Left ventricle myocardium superior (tissue), 1 donor: ENCODE data around the gene PXMP4. TPM values are rescaled to one million over a fixed set of nuclear protein-coding genes. Genes with fewer than 3 reads are reported as not detected.

Source experiments
- ATAC-seq: fragments of 200-7000 bp; cut with Tn5 transposase; one replicate; pipeline ENCODE4 v1.9.1; 2020; ENCODE audit warnings: mild to moderate bottlenecking, moderate library complexity
- DNase-seq: peaks from one replicate; pipeline ENCODE4 v3.0.0-alpha.2; 2020
- intact Hi-C: fragments of 100-400 bp; cut with micrococcal nuclease; formaldehyde crosslinking; loops from one replicate; pipeline ENCODE4 v1.11.0; 2022
- total RNA-seq: library from RNA; stranded (reverse); fragmentation: NEBNext Ultra II Directional; extraction: Animal tissue kit (Norgen Biotek cat#: 25700); gene quantifications from one replicate; pipeline ENCODE4 v1.2.1, GENCODE V29; 2021
- donor health status: DM: no; HTN: yes; CAD: no; lungs with severe emphysema.

Gene PXMP4
- total RNA-seq, 1 donor from 2014 or later, result 13.5 TPM

GRCh38 chr20:33733654-33734576, 13.8 kb upstream of the PXMP4 start:
- intact Hi-C loops, result no loop called here
- no peak for ATAC-seq
- DNase-seq, result peak; percentile 33

- DNase-seq, result peak; percentile 94
- ATAC-seq, result peak; percentile 83
- intact Hi-C loops, result no loop called here
These were observed 12.3 kb upstream of the PXMP4 start for GRCh38 chr20:33732166-33732970.

- DNase-seq (peak; percentile 94), ATAC-seq (peak; percentile 75)
- intact Hi-C loops, result no loop called here
These were observed 11.6 kb upstream of the PXMP4 start, which contains the start of gene ZNF341 for GRCh38 chr20:33731693-33732165. Gene ZNF341, plus strand, starts transcription at chr20:33731996. Its CDS starts 26 bp downstream, at chr20:33732022.

GRCh38 chr20:33730946-33731692, 11.0 kb upstream of the PXMP4 start:
- ATAC-seq (peak; percentile 2), DNase-seq (no peak)
- intact Hi-C loops, result no loop called here

- DNase-seq, result no peak
- intact Hi-C loops, result no loop called here
- ATAC-seq, result no peak
These were observed 9.0 kb upstream of the PXMP4 start for GRCh38 chr20:33729101-33729500.

- ATAC-seq, result no peak
- DNase-seq, result no peak
- intact Hi-C loops, result no loop called here
These were observed 8.4 kb upstream of the PXMP4 start for GRCh38 chr20:33728463-33728862.

GRCh38 chr20:33727806-33728205, 7.7 kb upstream of the PXMP4 start:
- ATAC-seq (no peak), DNase-seq (no peak)
- intact Hi-C loops, result no loop called here

GRCh38 chr20:33727115-33727479, 7.0 kb upstream of the PXMP4 start:
- DNase-seq (no peak), ATAC-seq (no peak)
- intact Hi-C loops, result no loop called here

GRCh38 chr20:33725607-33726264, 5.6 kb upstream of the PXMP4 start:
- intact Hi-C loops, result no loop called here
- ATAC-seq (no peak), DNase-seq (no peak)

- no peak for DNase-seq
- no peak for ATAC-seq
- intact Hi-C loops, result no loop called here
These were observed 4.5 kb upstream of the PXMP4 start for GRCh38 chr20:33724439-33725094.

GRCh38 chr20:33721391-33722140, 1.5 kb upstream of the PXMP4 start:
- intact Hi-C loops, result no loop called here
- ATAC-seq, result no peak
- DNase-seq, result no peak

- intact Hi-C loops, result no loop called here
- ATAC-seq (no peak), DNase-seq (no peak)
These were observed 677 bp downstream of the PXMP4 start for GRCh38 chr20:33719277-33719988.

GRCh38 chr20:33716498-33716897, 3.6 kb downstream of the PXMP4 start:
- DNase-seq (no peak), ATAC-seq (no peak)
- intact Hi-C loops, result no loop called here

GRCh38 chr20:33713865-33714367, 6.2 kb downstream of the PXMP4 start:
- no peak for DNase-seq
- no peak for ATAC-seq
- intact Hi-C loops, result no loop called here

- DNase-seq, result no peak
- intact Hi-C loops, result no loop called here
- ATAC-seq, result no peak
These were observed 8.7 kb downstream of the PXMP4 start for GRCh38 chr20:33711446-33711738.

GRCh38 chr20:33710681-33711445, 9.2 kb downstream of the PXMP4 start:
- ATAC-seq (no peak), DNase-seq (no peak)
- intact Hi-C loops, result no loop called here
